ENCODE measurements around the gene PRR23A. TPM values are rescaled to one million over a fixed set of nuclear protein-coding genes. Genes with fewer than 3 reads are reported as not detected.

Gene PRR23A
- total RNA-seq, 1 experiment from 2014 or later, result not detected

DNA sequence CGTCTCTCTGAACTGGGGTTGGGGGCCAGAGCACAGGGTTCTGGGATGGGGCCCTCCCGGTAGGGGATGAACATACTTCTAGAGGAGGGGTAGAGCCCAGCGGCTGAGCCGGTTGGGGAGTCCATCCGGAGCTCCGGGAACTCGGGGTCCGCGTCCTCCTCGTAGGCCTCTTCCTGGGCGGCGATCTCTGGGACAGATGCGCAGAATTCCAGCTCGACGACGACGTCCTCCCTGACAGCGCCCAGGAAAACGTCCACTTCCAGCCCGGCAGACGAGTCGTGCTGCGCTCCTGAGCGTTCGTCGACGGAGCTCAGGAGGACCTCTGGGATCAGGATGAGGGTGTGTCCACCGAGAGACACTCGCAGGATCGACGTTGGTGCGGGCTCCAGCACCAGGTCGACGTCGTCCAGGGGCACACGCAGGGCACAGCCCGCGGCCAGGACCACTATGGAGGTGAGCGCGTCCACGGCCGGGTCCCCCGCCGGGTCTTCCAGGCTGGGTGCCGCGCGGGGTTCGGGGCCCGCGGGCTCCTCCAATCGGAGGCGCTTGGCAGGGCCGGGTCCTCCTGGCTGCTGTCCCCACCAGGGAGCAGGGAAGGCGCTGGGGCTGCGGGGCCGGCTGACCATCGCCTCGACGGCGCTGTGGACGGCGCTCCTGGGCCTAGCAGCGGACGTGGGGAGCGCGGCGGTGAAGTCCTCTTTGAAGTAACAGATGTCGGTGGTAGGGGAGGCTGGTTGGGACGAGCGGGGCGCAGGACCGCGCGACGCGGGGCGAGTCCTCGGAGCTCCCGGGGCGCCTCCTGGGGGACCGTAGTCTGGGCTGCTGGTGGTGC is 14.2 kb upstream of the PRR23A start:
- CTCF ChIA-PET, result interaction anchor here (1.5 to 2.1 kb wide), 2 partner anchors 27 to 97 kb away, joined by 3 to 4 read pairs; no protein-coding TSS in a partner anchor

DNA sequence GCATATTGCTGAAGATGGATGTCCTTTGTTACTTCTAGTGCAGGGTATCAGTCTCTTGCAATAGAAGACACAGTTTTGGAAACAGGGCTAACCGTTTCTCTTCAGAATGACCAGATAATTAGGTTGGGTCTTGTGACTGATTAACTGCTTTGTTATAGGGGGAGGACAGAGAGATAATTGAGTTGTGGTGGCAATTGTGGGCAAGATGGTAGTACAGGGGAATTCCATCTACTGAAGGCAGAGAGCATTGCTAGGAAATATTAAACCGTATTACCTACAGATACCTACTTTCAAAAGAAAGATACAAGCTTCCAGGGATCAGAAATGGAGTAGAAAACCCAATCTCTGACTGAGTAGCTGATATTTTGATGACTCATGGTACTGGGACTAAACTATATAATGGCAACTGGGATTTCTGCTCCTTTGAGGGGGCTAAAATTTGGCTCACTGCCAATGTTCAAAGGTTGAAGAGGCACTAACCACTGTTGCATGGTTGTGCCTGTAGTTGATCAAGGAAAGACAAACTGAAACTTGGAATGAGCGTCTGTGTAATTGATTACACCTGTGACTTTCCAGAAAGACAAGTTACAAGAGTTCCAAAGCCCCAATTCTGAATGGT is 10.5 kb upstream of the PRR23A start:
- ChIA-PET CTCF (interaction anchor here (1.1 kb wide), 1 partner anchor 37 kb away, joined by 3 read pairs; no protein-coding TSS in a partner anchor), POLR2A (no interaction called here)
- Mint-ChIP-seq H3K4me1 (no peaks in the 10 kb centered on the region), H3K36me3 (no peaks in the 10 kb centered on the region), H3K27ac (no peak overlapping the region), H3K27me3 (ENCODE audit: low read depth) (no peaks in the 10 kb centered on the region), H3K4me3 (no peak overlapping the region), H3K9me3 (peaks cover 16% of the 10 kb centered on the region)
- ATAC-seq (no peak), DNase-seq (ENCODE audit: low spot score) (no peak)
- TF ChIP-seq, protein P1, sequence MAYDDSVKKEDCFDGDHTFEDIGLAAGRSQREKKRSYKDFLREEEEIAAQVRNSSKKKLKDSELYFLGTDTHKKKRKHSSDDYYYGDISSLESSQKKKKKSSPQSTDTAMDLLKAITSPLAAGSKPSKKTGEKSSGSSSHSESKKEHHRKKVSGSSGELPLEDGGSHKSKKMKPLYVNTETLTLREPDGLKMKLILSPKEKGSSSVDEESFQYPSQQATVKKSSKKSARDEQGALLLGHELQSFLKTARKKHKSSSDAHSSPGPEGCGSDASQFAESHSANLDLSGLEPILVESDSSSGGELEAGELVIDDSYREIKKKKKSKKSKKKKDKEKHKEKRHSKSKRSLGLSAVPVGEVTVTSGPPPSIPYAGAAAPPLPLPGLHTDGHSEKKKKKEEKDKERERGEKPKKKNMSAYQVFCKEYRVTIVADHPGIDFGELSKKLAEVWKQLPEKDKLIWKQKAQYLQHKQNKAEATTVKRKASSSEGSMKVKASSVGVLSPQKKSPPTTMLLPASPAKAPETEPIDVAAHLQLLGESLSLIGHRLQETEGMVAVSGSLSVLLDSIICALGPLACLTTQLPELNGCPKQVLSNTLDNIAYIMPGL (CRISPR knock-in tag; IDR thresholded peaks at IDR 0.05), result no peak
- TF ChIP-seq, protein P2, sequence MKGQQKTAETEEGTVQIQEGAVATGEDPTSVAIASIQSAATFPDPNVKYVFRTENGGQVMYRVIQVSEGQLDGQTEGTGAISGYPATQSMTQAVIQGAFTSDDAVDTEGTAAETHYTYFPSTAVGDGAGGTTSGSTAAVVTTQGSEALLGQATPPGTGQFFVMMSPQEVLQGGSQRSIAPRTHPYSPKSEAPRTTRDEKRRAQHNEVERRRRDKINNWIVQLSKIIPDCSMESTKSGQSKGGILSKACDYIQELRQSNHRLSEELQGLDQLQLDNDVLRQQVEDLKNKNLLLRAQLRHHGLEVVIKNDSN (CRISPR knock-in tag; IDR thresholded peaks at IDR 0.05), result no peak
- no peak for TF ChIP-seq SOX15 (CRISPR knock-in tag; IDR thresholded peaks at IDR 0.05)
- TF ChIP-seq, protein P3, sequence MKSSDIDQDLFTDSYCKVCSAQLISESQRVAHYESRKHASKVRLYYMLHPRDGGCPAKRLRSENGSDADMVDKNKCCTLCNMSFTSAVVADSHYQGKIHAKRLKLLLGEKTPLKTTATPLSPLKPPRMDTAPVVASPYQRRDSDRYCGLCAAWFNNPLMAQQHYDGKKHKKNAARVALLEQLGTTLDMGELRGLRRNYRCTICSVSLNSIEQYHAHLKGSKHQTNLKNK (CRISPR knock-in tag; IDR thresholded peaks at IDR 0.05), result no peak
- TF ChIP-seq, protein P4, sequence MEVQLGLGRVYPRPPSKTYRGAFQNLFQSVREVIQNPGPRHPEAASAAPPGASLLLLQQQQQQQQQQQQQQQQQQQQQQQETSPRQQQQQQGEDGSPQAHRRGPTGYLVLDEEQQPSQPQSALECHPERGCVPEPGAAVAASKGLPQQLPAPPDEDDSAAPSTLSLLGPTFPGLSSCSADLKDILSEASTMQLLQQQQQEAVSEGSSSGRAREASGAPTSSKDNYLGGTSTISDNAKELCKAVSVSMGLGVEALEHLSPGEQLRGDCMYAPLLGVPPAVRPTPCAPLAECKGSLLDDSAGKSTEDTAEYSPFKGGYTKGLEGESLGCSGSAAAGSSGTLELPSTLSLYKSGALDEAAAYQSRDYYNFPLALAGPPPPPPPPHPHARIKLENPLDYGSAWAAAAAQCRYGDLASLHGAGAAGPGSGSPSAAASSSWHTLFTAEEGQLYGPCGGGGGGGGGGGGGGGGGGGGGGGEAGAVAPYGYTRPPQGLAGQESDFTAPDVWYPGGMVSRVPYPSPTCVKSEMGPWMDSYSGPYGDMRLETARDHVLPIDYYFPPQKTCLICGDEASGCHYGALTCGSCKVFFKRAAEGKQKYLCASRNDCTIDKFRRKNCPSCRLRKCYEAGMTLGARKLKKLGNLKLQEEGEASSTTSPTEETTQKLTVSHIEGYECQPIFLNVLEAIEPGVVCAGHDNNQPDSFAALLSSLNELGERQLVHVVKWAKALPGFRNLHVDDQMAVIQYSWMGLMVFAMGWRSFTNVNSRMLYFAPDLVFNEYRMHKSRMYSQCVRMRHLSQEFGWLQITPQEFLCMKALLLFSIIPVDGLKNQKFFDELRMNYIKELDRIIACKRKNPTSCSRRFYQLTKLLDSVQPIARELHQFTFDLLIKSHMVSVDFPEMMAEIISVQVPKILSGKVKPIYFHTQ (CRISPR knock-in tag; IDR thresholded peaks at IDR 0.05), result no peak
- TF ChIP-seq, protein P5, sequence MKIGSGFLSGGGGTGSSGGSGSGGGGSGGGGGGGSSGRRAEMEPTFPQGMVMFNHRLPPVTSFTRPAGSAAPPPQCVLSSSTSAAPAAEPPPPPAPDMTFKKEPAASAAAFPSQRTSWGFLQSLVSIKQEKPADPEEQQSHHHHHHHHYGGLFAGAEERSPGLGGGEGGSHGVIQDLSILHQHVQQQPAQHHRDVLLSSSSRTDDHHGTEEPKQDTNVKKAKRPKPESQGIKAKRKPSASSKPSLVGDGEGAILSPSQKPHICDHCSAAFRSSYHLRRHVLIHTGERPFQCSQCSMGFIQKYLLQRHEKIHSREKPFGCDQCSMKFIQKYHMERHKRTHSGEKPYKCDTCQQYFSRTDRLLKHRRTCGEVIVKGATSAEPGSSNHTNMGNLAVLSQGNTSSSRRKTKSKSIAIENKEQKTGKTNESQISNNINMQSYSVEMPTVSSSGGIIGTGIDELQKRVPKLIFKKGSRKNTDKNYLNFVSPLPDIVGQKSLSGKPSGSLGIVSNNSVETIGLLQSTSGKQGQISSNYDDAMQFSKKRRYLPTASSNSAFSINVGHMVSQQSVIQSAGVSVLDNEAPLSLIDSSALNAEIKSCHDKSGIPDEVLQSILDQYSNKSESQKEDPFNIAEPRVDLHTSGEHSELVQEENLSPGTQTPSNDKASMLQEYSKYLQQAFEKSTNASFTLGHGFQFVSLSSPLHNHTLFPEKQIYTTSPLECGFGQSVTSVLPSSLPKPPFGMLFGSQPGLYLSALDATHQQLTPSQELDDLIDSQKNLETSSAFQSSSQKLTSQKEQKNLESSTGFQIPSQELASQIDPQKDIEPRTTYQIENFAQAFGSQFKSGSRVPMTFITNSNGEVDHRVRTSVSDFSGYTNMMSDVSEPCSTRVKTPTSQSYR (CRISPR knock-in tag; IDR thresholded peaks at IDR 0.05), result no peak
- TF ChIP-seq, protein P6, sequence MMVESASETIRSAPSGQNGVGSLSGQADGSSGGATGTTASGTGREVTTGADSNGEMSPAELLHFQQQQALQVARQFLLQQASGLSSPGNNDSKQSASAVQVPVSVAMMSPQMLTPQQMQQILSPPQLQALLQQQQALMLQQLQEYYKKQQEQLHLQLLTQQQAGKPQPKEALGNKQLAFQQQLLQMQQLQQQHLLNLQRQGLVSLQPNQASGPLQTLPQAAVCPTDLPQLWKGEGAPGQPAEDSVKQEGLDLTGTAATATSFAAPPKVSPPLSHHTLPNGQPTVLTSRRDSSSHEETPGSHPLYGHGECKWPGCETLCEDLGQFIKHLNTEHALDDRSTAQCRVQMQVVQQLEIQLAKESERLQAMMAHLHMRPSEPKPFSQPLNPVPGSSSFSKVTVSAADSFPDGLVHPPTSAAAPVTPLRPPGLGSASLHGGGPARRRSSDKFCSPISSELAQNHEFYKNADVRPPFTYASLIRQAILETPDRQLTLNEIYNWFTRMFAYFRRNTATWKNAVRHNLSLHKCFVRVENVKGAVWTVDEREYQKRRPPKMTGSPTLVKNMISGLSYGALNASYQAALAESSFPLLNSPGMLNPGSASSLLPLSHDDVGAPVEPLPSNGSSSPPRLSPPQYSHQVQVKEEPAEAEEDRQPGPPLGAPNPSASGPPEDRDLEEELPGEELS (CRISPR knock-in tag; IDR thresholded peaks at IDR 0.05), result no peak
- no peak for TF ChIP-seq ETV6 (CRISPR knock-in tag; IDR thresholded peaks at IDR 0.05)

More for the DNA sequence above, 14.2 kb upstream of the PRR23A start:
- TF ChIP-seq CREB1 (CRISPR knock-in tag; IDR thresholded peaks at IDR 0.05) (no peak), TEAD4 (CRISPR knock-in tag; IDR thresholded peaks at IDR 0.05) (no peak), HMGA2 (CRISPR knock-in tag; IDR thresholded peaks at IDR 0.05) (no peak), SOX15 (CRISPR knock-in tag; IDR thresholded peaks at IDR 0.05) (no peak)
- TF ChIP-seq, protein P7, sequence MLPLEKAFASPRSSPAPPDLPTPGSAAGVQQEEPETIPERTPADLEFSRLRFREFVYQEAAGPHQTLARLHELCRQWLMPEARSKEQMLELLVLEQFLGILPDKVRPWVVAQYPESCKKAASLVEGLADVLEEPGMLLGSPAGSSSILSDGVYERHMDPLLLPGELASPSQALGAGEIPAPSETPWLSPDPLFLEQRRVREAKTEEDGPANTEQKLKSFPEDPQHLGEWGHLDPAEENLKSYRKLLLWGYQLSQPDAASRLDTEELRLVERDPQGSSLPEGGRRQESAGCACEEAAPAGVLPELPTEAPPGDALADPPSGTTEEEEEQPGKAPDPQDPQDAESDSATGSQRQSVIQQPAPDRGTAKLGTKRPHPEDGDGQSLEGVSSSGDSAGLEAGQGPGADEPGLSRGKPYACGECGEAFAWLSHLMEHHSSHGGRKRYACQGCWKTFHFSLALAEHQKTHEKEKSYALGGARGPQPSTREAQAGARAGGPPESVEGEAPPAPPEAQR (CRISPR knock-in tag; IDR thresholded peaks at IDR 0.05), result no peak
- TF ChIP-seq, protein P8, sequence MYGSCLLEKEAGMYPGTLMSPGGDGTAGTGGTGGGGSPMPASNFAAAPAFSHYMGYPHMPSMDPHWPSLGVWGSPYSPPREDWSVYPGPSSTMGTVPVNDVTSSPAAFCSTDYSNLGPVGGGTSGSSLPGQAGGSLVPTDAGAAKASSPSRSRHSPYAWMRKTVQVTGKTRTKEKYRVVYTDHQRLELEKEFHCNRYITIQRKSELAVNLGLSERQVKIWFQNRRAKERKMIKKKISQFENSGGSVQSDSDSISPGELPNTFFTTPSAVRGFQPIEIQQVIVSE (CRISPR knock-in tag; IDR thresholded peaks at IDR 0.05; ENCODE audit: borderline replicate concordance), result no peak
- TF ChIP-seq, protein P9, sequence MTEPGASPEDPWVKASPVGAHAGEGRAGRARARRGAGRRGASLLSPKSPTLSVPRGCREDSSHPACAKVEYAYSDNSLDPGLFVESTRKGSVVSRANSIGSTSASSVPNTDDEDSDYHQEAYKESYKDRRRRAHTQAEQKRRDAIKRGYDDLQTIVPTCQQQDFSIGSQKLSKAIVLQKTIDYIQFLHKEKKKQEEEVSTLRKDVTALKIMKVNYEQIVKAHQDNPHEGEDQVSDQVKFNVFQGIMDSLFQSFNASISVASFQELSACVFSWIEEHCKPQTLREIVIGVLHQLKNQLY (CRISPR knock-in tag; IDR thresholded peaks at IDR 0.05), result no peak
- TF ChIP-seq, protein P6 (CRISPR knock-in tag; IDR thresholded peaks at IDR 0.05), result no peak
- DNase-seq (ENCODE audit: low spot score) (no peak), ATAC-seq (no peak; the same call in 1 of the 2 replicates)
- Mint-ChIP-seq H3K4me1 (no peaks in the 10 kb centered on the region), H3K36me3 (no peaks in the 10 kb centered on the region), H3K27me3 (ENCODE audit: low read depth) (no peaks in the 10 kb centered on the region), H3K4me3 (no peak overlapping the region), H3K9me3 (peaks cover 5% of the 10 kb centered on the region; the same call in 1 of the 2 replicates), H3K27ac (no peak overlapping the region)
- POLR2A ChIA-PET, result no interaction called here
